Measurements from ENCODE around the gene CCDC201.
A peak's percentile ranks its signal among the peaks of the same experiment; 100 is the strongest.

Gene CCDC201

GRCh38 chr7:45893374-45893995, 20.6 kb upstream of the CCDC201 start:
- no peak for DNase-seq

- DNase-seq = no peak
These were observed 19.6 kb upstream of the CCDC201 start for GRCh38 chr7:45892407-45893035.

GRCh38 chr7:45891462-45892402, 18.9 kb upstream of the CCDC201 start:
- DNase-seq = no peak

GRCh38 chr7:45890902-45891461, 18.1 kb upstream of the CCDC201 start:
- DNase-seq = peak; percentile 51

GRCh38 chr7:45890125-45890901, 17.4 kb upstream of the CCDC201 start:
- no peak for DNase-seq

- no peak for DNase-seq
These were observed 16.6 kb upstream of the CCDC201 start for GRCh38 chr7:45889367-45890067.

- DNase-seq = no peak
These were observed 16.1 kb upstream of the CCDC201 start for GRCh38 chr7:45888993-45889366.

GRCh38 chr7:45888185-45888992, 15.5 kb upstream of the CCDC201 start, which contains the start of gene IGFBP1:
IGFBP1 (plus strand) TSS chr7:45888488; CDS start chr7:45888653, 165 bp downstream.
- DNase-seq = peak; percentile 12

GRCh38 chr7:45886931-45887667, 14.2 kb upstream of the CCDC201 start:
- no peak for DNase-seq

GRCh38 chr7:45885264-45885882, 12.5 kb upstream of the CCDC201 start:
- DNase-seq = no peak

GRCh38 chr7:45884136-45884535, 11.3 kb upstream of the CCDC201 start:
- DNase-seq = no peak

GRCh38 chr7:45882465-45882810, 9.6 kb upstream of the CCDC201 start:
- DNase-seq = no peak

GRCh38 chr7:45881759-45882464, 9.0 kb upstream of the CCDC201 start:
- peak; percentile 39 for DNase-seq

- DNase-seq = no peak
These were observed 8.4 kb upstream of the CCDC201 start for GRCh38 chr7:45881280-45881758.

GRCh38 chr7:45880433-45880860, 7.6 kb upstream of the CCDC201 start:
- DNase-seq = no peak

- DNase-seq = no peak
These were observed 5.7 kb upstream of the CCDC201 start for GRCh38 chr7:45878457-45879144.

GRCh38 chr7:45876519-45876918, 3.6 kb upstream of the CCDC201 start:
- DNase-seq = no peak

Measured in fibroblast of skin of abdomen (primary cell).